Ishikawa (cell line): ENCODE data around the gene SLC22A16.

ENCODE experiments used
- CEBPB ChIP-seq: IDR thresholded peaks from 2 replicates; pipeline ENCODE4 v1.6.1; 2012
- CREB1 ChIP-seq: IDR thresholded peaks from 2 replicates; pipeline ENCODE4 v1.6.1; 2012; ENCODE audit warnings: low read depth
- EGR1 ChIP-seq: IDR thresholded peaks from 2 replicates; pipeline ENCODE4 v1.6.1; 2012
- EP300 ChIP-seq: IDR thresholded peaks from 2 replicates; pipeline ENCODE4 v1.6.1; 2012; ENCODE audit warnings: borderline replicate concordance
- FOXM1 ChIP-seq: IDR thresholded peaks from 2 replicates; pipeline ENCODE4 v1.6.1; 2012; ENCODE audit warnings: low read depth, borderline replicate concordance
- NFIC ChIP-seq: IDR thresholded peaks from 2 replicates; pipeline ENCODE4 v1.6.1; 2012
- RAD21 ChIP-seq: IDR thresholded peaks from 2 replicates; pipeline ENCODE4 v1.6.1; 2012; ENCODE audit warnings: low read depth
- TAF1 ChIP-seq: IDR thresholded peaks from 2 replicates; pipeline ENCODE4 v1.6.1; 2012; ENCODE audit warnings: low read depth, mild to moderate bottlenecking
- TCF12 ChIP-seq: IDR thresholded peaks from 2 replicates; pipeline ENCODE4 v1.6.1; 2012; ENCODE audit warnings: low read depth
- TEAD4 ChIP-seq: IDR thresholded peaks from 2 replicates; pipeline ENCODE4 v1.6.1; 2012
- YY1 ChIP-seq: IDR thresholded peaks from 2 replicates; pipeline ENCODE4 v1.6.1; 2012; ENCODE audit warnings: low read depth
- ZBTB7A ChIP-seq: IDR thresholded peaks from 2 replicates; pipeline ENCODE4 v1.6.1; 2012; ENCODE audit warnings: low read depth
- TF ChIP-seq, protein P1 (sequence below): IDR thresholded peaks from 2 replicates; pipeline ENCODE4 v1.6.1; 2012
- TF ChIP-seq, protein P2 (sequence below): IDR thresholded peaks from 2 replicates; pipeline ENCODE4 v1.6.1; 2012; ENCODE audit warnings: low read depth, mild to moderate bottlenecking
- TF ChIP-seq, protein P3 (sequence below): IDR thresholded peaks from 2 replicates; pipeline ENCODE4 v1.6.1; 2012

The SLC22A16 gene

GRCh38 chr6:110389689-110390382, 86.6 kb downstream of the SLC22A16 start:
- TF ChIP-seq NFIC (no peak), YY1 (no peak), TCF12 (no peak), RAD21 (no peak), FOXM1 (no peak), ZBTB7A (no peak), EGR1 (no peak), CREB1 (no peak), TAF1 (no peak), EP300 (no peak), CEBPB (no peak), TEAD4 (no peak)
- TF ChIP-seq, protein P1, sequence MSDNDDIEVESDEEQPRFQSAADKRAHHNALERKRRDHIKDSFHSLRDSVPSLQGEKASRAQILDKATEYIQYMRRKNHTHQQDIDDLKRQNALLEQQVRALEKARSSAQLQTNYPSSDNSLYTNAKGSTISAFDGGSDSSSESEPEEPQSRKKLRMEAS, result no peak
- TF ChIP-seq, protein P2, sequence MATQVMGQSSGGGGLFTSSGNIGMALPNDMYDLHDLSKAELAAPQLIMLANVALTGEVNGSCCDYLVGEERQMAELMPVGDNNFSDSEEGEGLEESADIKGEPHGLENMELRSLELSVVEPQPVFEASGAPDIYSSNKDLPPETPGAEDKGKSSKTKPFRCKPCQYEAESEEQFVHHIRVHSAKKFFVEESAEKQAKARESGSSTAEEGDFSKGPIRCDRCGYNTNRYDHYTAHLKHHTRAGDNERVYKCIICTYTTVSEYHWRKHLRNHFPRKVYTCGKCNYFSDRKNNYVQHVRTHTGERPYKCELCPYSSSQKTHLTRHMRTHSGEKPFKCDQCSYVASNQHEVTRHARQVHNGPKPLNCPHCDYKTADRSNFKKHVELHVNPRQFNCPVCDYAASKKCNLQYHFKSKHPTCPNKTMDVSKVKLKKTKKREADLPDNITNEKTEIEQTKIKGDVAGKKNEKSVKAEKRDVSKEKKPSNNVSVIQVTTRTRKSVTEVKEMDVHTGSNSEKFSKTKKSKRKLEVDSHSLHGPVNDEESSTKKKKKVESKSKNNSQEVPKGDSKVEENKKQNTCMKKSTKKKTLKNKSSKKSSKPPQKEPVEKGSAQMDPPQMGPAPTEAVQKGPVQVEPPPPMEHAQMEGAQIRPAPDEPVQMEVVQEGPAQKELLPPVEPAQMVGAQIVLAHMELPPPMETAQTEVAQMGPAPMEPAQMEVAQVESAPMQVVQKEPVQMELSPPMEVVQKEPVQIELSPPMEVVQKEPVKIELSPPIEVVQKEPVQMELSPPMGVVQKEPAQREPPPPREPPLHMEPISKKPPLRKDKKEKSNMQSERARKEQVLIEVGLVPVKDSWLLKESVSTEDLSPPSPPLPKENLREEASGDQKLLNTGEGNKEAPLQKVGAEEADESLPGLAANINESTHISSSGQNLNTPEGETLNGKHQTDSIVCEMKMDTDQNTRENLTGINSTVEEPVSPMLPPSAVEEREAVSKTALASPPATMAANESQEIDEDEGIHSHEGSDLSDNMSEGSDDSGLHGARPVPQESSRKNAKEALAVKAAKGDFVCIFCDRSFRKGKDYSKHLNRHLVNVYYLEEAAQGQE, result no peak
- TF ChIP-seq, protein P3, sequence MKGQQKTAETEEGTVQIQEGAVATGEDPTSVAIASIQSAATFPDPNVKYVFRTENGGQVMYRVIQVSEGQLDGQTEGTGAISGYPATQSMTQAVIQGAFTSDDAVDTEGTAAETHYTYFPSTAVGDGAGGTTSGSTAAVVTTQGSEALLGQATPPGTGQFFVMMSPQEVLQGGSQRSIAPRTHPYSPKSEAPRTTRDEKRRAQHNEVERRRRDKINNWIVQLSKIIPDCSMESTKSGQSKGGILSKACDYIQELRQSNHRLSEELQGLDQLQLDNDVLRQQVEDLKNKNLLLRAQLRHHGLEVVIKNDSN, result no peak

- TF ChIP-seq CREB1 (no peak), TEAD4 (no peak), TCF12 (no peak), EP300 (no peak), CEBPB (no peak), EGR1 (no peak), FOXM1 (no peak)
Observed at GRCh38 chr6:110387986-110388385, 88.4 kb downstream of the SLC22A16 start.

GRCh38 chr6:110385458-110385863, 91.0 kb downstream of the SLC22A16 start:
- TF ChIP-seq FOXM1 (no peak), CREB1 (no peak), ZBTB7A (no peak), NFIC (no peak), RAD21 (no peak), TCF12 (no peak), TEAD4 (no peak), EGR1 (no peak), CEBPB (no peak), EP300 (no peak)
- TF ChIP-seq, protein P1, result no peak
- TF ChIP-seq, protein P2, result no peak

- TF ChIP-seq YY1 (no peak), EP300 (no peak), TEAD4 (no peak), CEBPB (no peak), FOXM1 (no peak), ZBTB7A (no peak), NFIC (no peak), CREB1 (no peak), TCF12 (no peak), TAF1 (no peak), EGR1 (no peak), RAD21 (no peak)
- TF ChIP-seq, protein P2, result no peak
- TF ChIP-seq, protein P1, result no peak
- TF ChIP-seq, protein P3, result no peak
Observed at GRCh38 chr6:110378552-110378951, 97.9 kb downstream of the SLC22A16 start.
